K562 (cell line): ENCODE results near the gene AMIGO3. TPM values are rescaled to one million over a fixed set of nuclear protein-coding genes. Genes with fewer than 3 reads are reported as not detected.

Experiments used
- CEBPB ChIP-seq: fragments of 450-650 bp; IDR thresholded peaks from 2 replicates; pipeline ENCODE4 v1.6.1; 2016; ENCODE audit warnings: missing genetic modification characterization, missing compliant biosample characterization
- EHMT2 ChIP-seq: fragments of 450-650 bp; IDR thresholded peaks from 2 replicates; pipeline ENCODE4 v1.6.1; 2018; ENCODE audit warnings: antibody characterized with exemption
- ESRRB ChIP-seq: fragments of 250-450 bp; sonication (Bioruptor Pico); IDR thresholded peaks from 2 replicates; pipeline ENCODE4 v1.5.0; 2020; ENCODE audit warnings: mild to moderate bottlenecking, moderate library complexity, borderline replicate concordance
- ETV6 ChIP-seq, 3 experiments: fragments of 150-350 bp in 1 of 3; sonication (generic) in 1 of 3; formaldehyde crosslinking in 1 of 3; IDR thresholded peaks; 2 replicates each; pipeline versions ENCODE4 v1.6.1 to v1.8.0; 2014 to 2022; ENCODE audit warnings: borderline replicate concordance in 2 of 3, low read depth in 2 of 3, antibody characterized with exemption in 1 of 3, low read length in 1 of 3, mild to moderate bottlenecking in 1 of 3, missing genetic modification reagents in 1 of 3
- FOXJ3 ChIP-seq: sonication (generic); formaldehyde crosslinking; IDR thresholded peaks from 2 replicates; pipeline ENCODE4 v1.4.0; 2020; ENCODE audit warnings: mild to moderate bottlenecking, missing genetic modification reagents
- HMGN3 ChIP-seq: IDR thresholded peaks from 2 replicates; pipeline ENCODE4 v1.6.1; 2011; ENCODE audit warnings: borderline replicate concordance, low read depth, mild to moderate bottlenecking, mixed read lengths, low read length; ENCODE audit not compliant: insufficient read length; ENCODE audit errors: extremely low read depth
- MXD1 ChIP-seq: fragments of 250-450 bp; sonication (Bioruptor Pico); IDR thresholded peaks from 2 replicates; pipeline ENCODE4 v1.8.0; 2021; ENCODE audit warnings: borderline replicate concordance, mild to moderate bottlenecking, moderate library complexity; ENCODE audit not compliant: poor library complexity, severe bottlenecking
- PHB2 ChIP-seq: fragments of 450-650 bp; IDR thresholded peaks from 2 replicates; pipeline ENCODE4 v1.6.1; 2017; ENCODE audit warnings: low read depth
- PHF21A ChIP-seq: fragments of 450-650 bp; IDR thresholded peaks from 2 replicates; pipeline ENCODE4 v1.6.1; 2017; ENCODE audit warnings: low read depth, borderline replicate concordance
- RAD21 ChIP-seq, 2 experiments: fragments of 250-450 bp in 1 of 2; fragments of 450-650 bp in 1 of 2; sonication (Bioruptor Pico) in 1 of 2; formaldehyde crosslinking in 1 of 2; IDR thresholded peaks in 1 of 2; conservative IDR thresholded peaks in 1 of 2; 2 replicates each; pipeline versions ENCODE4 v1.4.0 to v1.8.0; 2020 to 2022; ENCODE audit warnings: mild to moderate bottlenecking in 2 of 2, moderate library complexity in 1 of 2
- RCOR1 ChIP-seq, 2 experiments: IDR thresholded peaks; 2 replicates each; pipeline ENCODE4 v1.6.1; 2012; ENCODE audit warnings: low read depth in 2 of 2, low read length in 2 of 2, borderline replicate concordance in 1 of 2, improper control_type of control experiment in 1 of 2
- RFX7 ChIP-seq: fragments of 250-450 bp; sonication (Bioruptor Pico); IDR thresholded peaks from 2 replicates; pipeline ENCODE4 v1.5.1; 2021; ENCODE audit warnings: mild to moderate bottlenecking
- SMAD3 ChIP-seq: fragments of 450-650 bp; formaldehyde crosslinking; conservative IDR thresholded peaks from 2 replicates; pipeline ENCODE4 v1.4.0; 2020; ENCODE audit warnings: mild to moderate bottlenecking
- SNAPC5 ChIP-seq: fragments of 250-450 bp; sonication (Bioruptor Pico); IDR thresholded peaks from 2 replicates; pipeline ENCODE4 v1.8.0; 2021; ENCODE audit warnings: moderate library complexity, mild to moderate bottlenecking, inconsistent platforms
- ZBTB1 ChIP-seq: sonication (generic); formaldehyde crosslinking; IDR thresholded peaks from 2 replicates; pipeline ENCODE4 v1.8.1; 2023; ENCODE audit warnings: missing genetic modification reagents, low read depth, mild to moderate bottlenecking, borderline replicate concordance
- ZBTB2 ChIP-seq: fragments of 450-650 bp; IDR thresholded peaks from 2 replicates; pipeline ENCODE4 v1.6.1; 2016; ENCODE audit warnings: antibody characterized with exemption
- ZC3H4 ChIP-seq: sonication (generic); formaldehyde crosslinking; IDR thresholded peaks from 2 replicates; pipeline ENCODE4 v1.9.0; 2021; ENCODE audit warnings: missing genetic modification reagents, borderline replicate concordance
- polyA plus RNA-seq, 8 experiments: library from polyadenylated mRNA; depleted of rRNA in 4 of 8; stranded (reverse) in 5 of 8; unstranded in 3 of 8; fragments of >200 nt; fragmentation: Nextera tagmentation in 2 of 8; fragmentation: Illumina TruSeq in 1 of 8; extraction: Ambion mirVana in 2 of 8; extraction: Trizol in 1 of 8; gene quantifications; 2 replicates each; pipeline versions ENCODE4 v1.2.1 to v1.2.3, GENCODE V29; 2011 to 2014; ENCODE audit warnings: inconsistent platforms in 1 of 8, missing spikeins in 1 of 8
- total RNA-seq, 7 experiments: library from RNA; depleted of rRNA in 6 of 7; stranded (reverse); fragments of >200 nt in 6 of 7; fragmentation: Illumina TruSeq in 2 of 7; extraction: Trizol in 2 of 7; gene quantifications; 2 replicates each; pipeline versions ENCODE4 v1.2.1 to v1.2.3, GENCODE V29; 2011 to 2021; ENCODE audit warnings: low replicate concordance in 1 of 7
- TF ChIP-seq, protein P1 (sequence below), 2 experiments: fragments of 250-450 bp in 1 of 2; fragments of 450-650 bp in 1 of 2; sonication (Bioruptor Pico) in 1 of 2; IDR thresholded peaks; 2 replicates each; pipeline versions ENCODE4 v1.6.1 to v1.8.0; 2016 to 2021; ENCODE audit warnings: mild to moderate bottlenecking in 2 of 2, moderate library complexity in 2 of 2, missing compliant biosample characterization in 1 of 2, missing genetic modification characterization in 1 of 2
- TF ChIP-seq, protein P2 (sequence below): fragments of 250-450 bp; sonication (Bioruptor Pico); IDR thresholded peaks from 2 replicates; pipeline ENCODE4 v1.5.1; 2021; ENCODE audit warnings: mild to moderate bottlenecking

AMIGO3 gene
- total and polyA plus RNA-seq, 9 of the 15 experiments (the other 6 are each of a cell fraction or from before 2014, with no cell fraction given) = 0.13 to 2.8 (median 0.44) TPM; not detected in 4

DNA sequence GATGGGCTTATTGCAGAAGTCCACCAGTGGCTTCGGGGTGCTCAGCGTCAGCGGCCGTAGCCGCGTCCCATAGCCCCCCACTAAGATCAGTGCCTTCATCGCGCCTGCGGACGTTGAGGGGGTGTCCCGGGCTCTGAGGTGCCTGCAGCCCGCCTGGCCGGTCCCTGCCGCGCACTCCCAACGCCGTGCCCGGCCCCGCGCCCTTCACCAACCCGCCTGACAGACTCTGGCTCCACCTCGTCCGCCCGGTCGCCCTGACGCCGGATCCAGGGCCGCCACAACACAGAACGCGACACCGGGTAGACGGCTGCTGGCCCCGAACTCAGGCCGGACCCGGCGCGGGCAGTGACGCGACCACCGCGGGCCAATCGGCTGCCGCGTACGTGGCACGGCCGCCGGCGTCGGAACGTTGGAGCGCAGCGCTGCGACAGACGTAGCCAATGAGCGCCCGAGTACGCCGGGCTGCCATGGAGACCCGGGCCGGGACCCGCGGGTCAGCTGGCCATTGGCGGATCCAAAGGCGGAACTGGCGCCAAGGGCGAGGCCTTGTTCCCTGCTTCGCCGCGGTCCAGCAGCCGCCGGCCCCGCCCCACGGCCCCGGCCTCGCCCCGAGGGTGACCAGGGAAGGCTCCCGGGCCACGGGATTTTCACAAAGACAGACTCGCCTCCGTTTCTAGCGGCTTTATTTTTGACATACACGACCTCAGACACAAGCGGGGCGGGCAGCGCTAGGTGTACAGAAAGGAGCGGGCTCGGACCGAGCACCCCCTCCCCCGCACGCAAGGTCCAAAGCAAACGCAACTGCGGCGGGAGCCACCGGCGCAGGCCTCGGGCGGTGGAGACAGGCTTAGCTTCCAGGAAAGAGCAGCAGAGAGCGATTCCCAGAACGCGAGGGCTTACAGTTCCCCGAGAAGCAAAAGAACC is 4.4 kb upstream of the AMIGO3 start, which contains the start of gene GMPPB (continued):
- TF ChIP-seq FOXJ3 (no peak), SNAPC5 (CRISPR knock-in tag) (no peak), ZC3H4 (CRISPR knock-in tag) (no peak), RAD21 (CRISPR knock-in tag; conservative IDR thresholded peaks at IDR 0.05 in 1 of 2, IDR thresholded peaks at IDR 0.05 in 1 of 2) (no peak), ZBTB1 (no peak), ESRRB (no peak), ETV6 (IDR thresholded peaks at IDR 0.05; ENCODE audit: borderline replicate concordance in 1 of 2, low read depth in 2 of 2, low read length in 1 of 2) (no peak), ETV6 (CRISPR knock-in tag; IDR thresholded peaks at IDR 0.05; ENCODE audit: borderline replicate concordance) (peak; percentile 82; the same call in 1 of the 2 replicates), PHF21A (no peak), RCOR1 (IDR thresholded peaks at IDR 0.05; ENCODE audit: borderline replicate concordance in 1 of 2, low read depth in 2 of 2, low read length in 2 of 2) (0 out of 4 replicates have a peak, but pooled peaks of 1 of the 2 experiments have one; percentile 2), CEBPB (tag) (no peak), RFX7 (CRISPR knock-in tag) (no peak), HMGN3 (no peak), PHB2 (no peak), EHMT2 (no peak), SMAD3 (no peak), ZBTB2 (peak; percentile 94), MXD1 (CRISPR knock-in tag) (no peak)
- TF ChIP-seq, protein P1, sequence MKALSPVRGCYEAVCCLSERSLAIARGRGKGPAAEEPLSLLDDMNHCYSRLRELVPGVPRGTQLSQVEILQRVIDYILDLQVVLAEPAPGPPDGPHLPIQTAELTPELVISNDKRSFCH (CRISPR knock-in tag; IDR thresholded peaks at IDR 0.05) = no peak
- TF ChIP-seq, protein P1 (tag; IDR thresholded peaks at IDR 0.05) = no peak
- TF ChIP-seq, protein P2, sequence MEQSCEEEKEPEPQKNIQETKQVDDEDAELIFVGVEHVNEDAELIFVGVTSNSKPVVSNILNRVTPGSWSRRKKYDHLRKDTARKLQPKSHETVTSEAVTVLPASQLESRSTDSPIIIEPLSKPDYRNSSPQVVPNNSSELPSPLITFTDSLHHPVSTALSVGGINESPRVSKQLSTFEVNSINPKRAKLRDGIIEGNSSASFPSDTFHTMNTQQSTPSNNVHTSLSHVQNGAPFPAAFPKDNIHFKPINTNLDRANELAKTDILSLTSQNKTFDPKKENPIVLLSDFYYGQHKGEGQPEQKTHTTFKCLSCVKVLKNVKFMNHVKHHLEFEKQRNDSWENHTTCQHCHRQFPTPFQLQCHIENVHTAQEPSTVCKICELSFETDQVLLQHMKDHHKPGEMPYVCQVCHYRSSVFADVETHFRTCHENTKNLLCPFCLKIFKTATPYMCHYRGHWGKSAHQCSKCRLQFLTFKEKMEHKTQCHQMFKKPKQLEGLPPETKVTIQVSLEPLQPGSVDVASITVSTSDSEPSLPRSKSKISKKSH (CRISPR knock-in tag) = no peak
